Neural cell (in vitro differentiated cells): ENCODE data around the gene IPO5.

Source experiments
- CTCF ChIP-seq: fragments of 450-650 bp; IDR thresholded peaks from 2 replicates; pipeline ENCODE4 v1.5.1; 2014; ENCODE audit warnings: antibody characterized with exemption, mild to moderate bottlenecking, moderate library complexity; ENCODE audit not compliant: poor library complexity, severe bottlenecking
- EP300 ChIP-seq: fragments of 450-650 bp; conservative IDR thresholded peaks from 2 replicates; pipeline ENCODE4 v1.6.1; 2014; ENCODE audit warnings: antibody characterized with exemption, mild to moderate bottlenecking, moderate library complexity; ENCODE audit not compliant: poor library complexity, severe bottlenecking
- EZH2 ChIP-seq: fragments of 200-600, 300-800 bp; shearing (Covaris generic), sonication (generic); IDR thresholded peaks from 2 replicates; pipeline ENCODE4 v1.6.1; 2014; ENCODE audit warnings: antibody characterized with exemption, low read length, borderline replicate concordance, mild to moderate bottlenecking; ENCODE audit not compliant: insufficient read depth, poor library complexity, severe bottlenecking
- MXI1 ChIP-seq: fragments of 450-650 bp; conservative IDR thresholded peaks from 2 replicates; pipeline ENCODE4 v1.6.1; 2014; ENCODE audit warnings: antibody characterized with exemption, mild to moderate bottlenecking; ENCODE audit not compliant: poor library complexity, severe bottlenecking
- SMC3 ChIP-seq: fragments of 450-650 bp; conservative IDR thresholded peaks from 2 replicates; pipeline ENCODE4 v1.6.1; 2014; ENCODE audit warnings: antibody characterized with exemption, mild to moderate bottlenecking, moderate library complexity; ENCODE audit not compliant: poor library complexity

DNA sequence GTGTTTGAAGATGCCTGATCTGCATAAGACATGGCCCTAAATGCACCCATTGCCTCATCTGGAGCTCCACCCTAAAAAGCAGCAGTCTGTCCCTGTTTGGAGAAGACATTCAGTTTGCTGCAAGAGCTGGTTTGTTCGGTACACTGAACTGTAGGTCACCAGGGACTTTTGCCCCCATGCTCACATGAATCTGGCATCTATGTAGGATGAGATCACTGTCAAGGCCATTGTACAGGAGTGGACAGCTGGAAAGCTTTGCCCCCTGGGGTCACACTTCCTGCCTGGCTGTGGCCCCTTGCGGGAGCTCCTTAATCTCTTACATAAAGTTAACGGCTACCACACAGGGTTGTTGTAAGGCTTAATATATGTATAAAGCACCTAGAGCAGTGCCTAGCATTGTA lies 73.0 kb downstream of the IPO5 start:
- TF ChIP-seq CTCF (no peak), EP300 (no peak), MXI1 (no peak), EZH2 (no peak), SMC3 (no peak)
